GM12878 (cell line): ENCODE data around the gene KIF20A.

ENCODE experiments used
- CEBPB ChIP-seq, 2 experiments: fragments of 150-350 bp in 1 of 2; IDR thresholded peaks; 2 replicates each; pipeline ENCODE4 v1.6.1; 2012 to 2014; ENCODE audit warnings: low read depth in 2 of 2, low read length in 2 of 2, borderline replicate concordance in 1 of 2, inconsistent platforms in 1 of 2
- CTCF ChIP-seq, 3 experiments: IDR thresholded peaks in 2 of 3; conservative IDR thresholded peaks in 1 of 3; 2 replicates each; pipeline ENCODE4 v1.5.1; 2011; ENCODE audit warnings: low read depth in 3 of 3, low read length in 3 of 3, mild to moderate bottlenecking in 3 of 3, control low read depth in 2 of 3, moderate library complexity in 2 of 3, inconsistent platforms in 1 of 3, mixed read lengths in 1 of 3; ENCODE audit not compliant: control insufficient read depth in 2 of 3, insufficient read depth in 1 of 3; ENCODE audit errors: extremely low read depth in 1 of 3
- EED ChIP-seq: sonication (generic); IDR thresholded peaks from 2 replicates; pipeline ENCODE4 v1.6.1; 2016; ENCODE audit warnings: antibody characterized with exemption, low read depth
- EGR1 ChIP-seq, 2 experiments: IDR thresholded peaks; 1 replicate in 1 of 2; 2 replicates in 1 of 2; pipeline ENCODE4 v1.6.1; 2011 to 2012; ENCODE audit warnings: low read depth in 2 of 2, low read length in 2 of 2, borderline replicate concordance in 1 of 2, mild to moderate bottlenecking in 1 of 2, moderate library complexity in 1 of 2
- KDM1A ChIP-seq: fragments of 200-600 bp; sonication (generic); IDR thresholded peaks from 2 replicates; pipeline ENCODE4 v1.6.1; 2016; ENCODE audit warnings: borderline replicate concordance
- ZNF592 ChIP-seq: fragments of 450-650 bp; IDR thresholded peaks from 2 replicates; pipeline ENCODE4 v1.6.1; 2017; ENCODE audit warnings: mild to moderate bottlenecking, moderate library complexity

- TF ChIP-seq ZNF592, result no peak
- TF ChIP-seq CEBPB (IDR thresholded peaks at IDR 0.05; ENCODE audit: borderline replicate concordance in 1 of 2, low read depth in 2 of 2, low read length in 2 of 2), result no peak
- no peak for TF ChIP-seq EGR1 (IDR thresholded peaks at IDR 0.05; ENCODE audit: borderline replicate concordance in 1 of 2, low read depth in 2 of 2, low read length in 2 of 2)
- TF ChIP-seq CTCF (IDR thresholded peaks at IDR 0.05 in 2 of 3, conservative IDR thresholded peaks at IDR 0.05 in 1 of 3; ENCODE audit: control insufficient read depth in 2 of 3, extremely low read depth in 1 of 3, insufficient read depth in 1 of 3, low read depth in 3 of 3, low read length in 3 of 3), result no peak
- no peak for TF ChIP-seq EED
- no peak for TF ChIP-seq KDM1A
These were observed 884 bp upstream of the KIF20A start for GRCh38 chr5:138177941-138178515.
